ENCODE results near the gene KIAA0232. TPM values are rescaled to one million over a fixed set of nuclear protein-coding genes. Genes with fewer than 3 reads are reported as not detected.

The KIAA0232 gene
- total RNA-seq, 1 donor from 2014 or later: 15.9 TPM

DNA sequence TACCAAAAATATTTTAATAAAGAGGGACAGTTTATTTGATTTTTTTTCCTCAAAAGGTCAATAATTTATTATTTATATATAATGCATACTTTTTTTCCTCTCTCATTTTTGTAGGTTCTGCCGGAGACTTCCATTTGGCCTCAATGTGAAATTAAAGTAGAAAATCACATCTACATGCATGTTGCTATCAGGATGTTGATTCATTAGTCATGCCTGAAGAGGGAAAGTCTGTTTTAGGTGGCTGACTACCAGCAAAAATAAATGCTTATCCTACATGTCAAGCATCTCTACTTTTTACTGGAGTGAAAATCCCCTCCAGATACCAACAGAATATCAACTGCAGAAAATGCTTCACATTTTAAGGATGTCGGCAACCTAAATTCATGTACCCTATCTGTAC lies 41.5 kb downstream of the KIAA0232 start:
- H3K27ac ChIP-seq: no peak overlapping the region
- intact Hi-C loops (cut with DNase I): no loop called here
- DNase-seq (ENCODE audit: low spot score in 2 of 2): no peak
- no peak overlapping the region for H3K4me3 ChIP-seq
- no peaks in the 10 kb centered on the region for H3K27me3 ChIP-seq
- peaks cover 0 to 39% of the 10 kb centered on the region in 2 donors for H3K36me3 ChIP-seq
- peaks cover 0 to 2% of the 10 kb centered on the region in 2 donors for H3K4me1 ChIP-seq
- TF ChIP-seq, protein P1, sequence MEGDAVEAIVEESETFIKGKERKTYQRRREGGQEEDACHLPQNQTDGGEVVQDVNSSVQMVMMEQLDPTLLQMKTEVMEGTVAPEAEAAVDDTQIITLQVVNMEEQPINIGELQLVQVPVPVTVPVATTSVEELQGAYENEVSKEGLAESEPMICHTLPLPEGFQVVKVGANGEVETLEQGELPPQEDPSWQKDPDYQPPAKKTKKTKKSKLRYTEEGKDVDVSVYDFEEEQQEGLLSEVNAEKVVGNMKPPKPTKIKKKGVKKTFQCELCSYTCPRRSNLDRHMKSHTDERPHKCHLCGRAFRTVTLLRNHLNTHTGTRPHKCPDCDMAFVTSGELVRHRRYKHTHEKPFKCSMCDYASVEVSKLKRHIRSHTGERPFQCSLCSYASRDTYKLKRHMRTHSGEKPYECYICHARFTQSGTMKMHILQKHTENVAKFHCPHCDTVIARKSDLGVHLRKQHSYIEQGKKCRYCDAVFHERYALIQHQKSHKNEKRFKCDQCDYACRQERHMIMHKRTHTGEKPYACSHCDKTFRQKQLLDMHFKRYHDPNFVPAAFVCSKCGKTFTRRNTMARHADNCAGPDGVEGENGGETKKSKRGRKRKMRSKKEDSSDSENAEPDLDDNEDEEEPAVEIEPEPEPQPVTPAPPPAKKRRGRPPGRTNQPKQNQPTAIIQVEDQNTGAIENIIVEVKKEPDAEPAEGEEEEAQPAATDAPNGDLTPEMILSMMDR (IDR thresholded peaks at IDR 0.05): no peak
- H3K9me3 ChIP-seq: peaks cover 2 to 29% of the 10 kb centered on the region in 2 donors

DNA sequence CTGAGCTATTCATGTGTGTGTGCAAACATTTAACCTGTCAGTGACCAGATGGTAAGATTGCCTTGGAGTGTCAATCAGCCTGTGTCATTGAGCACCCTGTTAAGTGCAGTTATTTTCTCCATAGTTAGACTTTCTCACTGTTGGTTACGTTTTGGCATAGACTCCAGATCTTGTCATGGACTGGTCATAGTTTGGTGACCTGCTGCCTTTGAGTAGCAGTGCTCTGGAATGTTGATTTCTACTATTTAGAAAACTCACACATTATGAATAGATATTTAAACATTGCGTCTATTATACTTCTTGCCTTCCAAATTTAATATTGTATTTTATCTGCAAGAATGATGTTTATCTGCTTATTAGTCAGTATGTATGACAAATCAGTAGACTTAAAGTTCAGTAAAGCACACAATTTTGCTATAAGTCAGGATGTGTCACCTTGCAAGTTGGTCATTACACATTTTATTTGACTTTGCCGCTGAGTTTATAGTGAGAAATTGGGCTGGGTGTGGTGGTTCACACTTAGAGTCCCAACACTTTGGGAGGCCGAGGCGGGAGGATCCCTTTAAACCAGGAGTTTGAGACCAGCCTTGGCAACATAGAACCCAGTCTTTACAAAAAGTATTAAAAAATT lies 42.4 kb downstream of the KIAA0232 start:
- intact Hi-C loops (cut with DNase I): no loop called here
- TF ChIP-seq, protein P1 (IDR thresholded peaks at IDR 0.05): no peak
- peaks cover 2 to 21% of the 10 kb centered on the region in 2 donors for H3K9me3 ChIP-seq

DNA sequence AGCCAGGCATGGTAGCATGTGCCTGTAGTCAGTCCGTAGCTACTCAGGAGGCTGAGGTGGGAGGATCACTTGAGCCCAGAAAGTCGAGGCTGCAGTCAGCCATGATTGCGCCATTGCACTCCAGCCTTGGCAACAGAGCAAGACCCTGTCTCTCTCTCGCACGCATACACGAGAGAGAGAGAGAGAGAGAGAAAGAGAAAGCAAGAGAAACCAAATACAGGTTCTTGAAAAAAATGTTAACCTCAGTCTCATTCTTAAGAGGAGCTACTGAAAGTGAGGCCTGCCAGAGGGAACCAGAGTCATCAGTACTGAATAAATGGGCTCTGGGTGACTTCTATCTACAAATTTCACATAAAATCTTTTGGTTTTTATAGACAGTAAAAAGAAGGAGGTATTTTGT lies 42.9 kb downstream of the KIAA0232 start:
- Histone ChIP-seq H3K9me3 (peaks cover 2 to 16% of the 10 kb centered on the region in 2 donors), H3K27ac (no peak overlapping the region), H3K4me1 (peaks cover 0 to 2% of the 10 kb centered on the region in 2 donors), H3K4me3 (no peak overlapping the region), H3K27me3 (no peaks in the 10 kb centered on the region), H3K36me3 (peaks cover 0 to 45% of the 10 kb centered on the region in 2 donors)
- TF ChIP-seq, protein P1 (IDR thresholded peaks at IDR 0.05): no peak
- DNase-seq (ENCODE audit: low spot score in 2 of 2): no peak
- intact Hi-C loops (cut with DNase I): no loop called here

More for the DNA sequence above, 42.4 kb downstream of the KIAA0232 start:
- no peak overlapping the region for H3K27ac ChIP-seq
- DNase-seq (ENCODE audit: low spot score in 2 of 2): no peak
- H3K27me3 ChIP-seq: no peaks in the 10 kb centered on the region
- no peak overlapping the region for H3K4me3 ChIP-seq
- peaks cover 0 to 2% of the 10 kb centered on the region in 2 donors for H3K4me1 ChIP-seq
- peaks cover 0 to 40% of the 10 kb centered on the region in 2 donors for H3K36me3 ChIP-seq

DNA sequence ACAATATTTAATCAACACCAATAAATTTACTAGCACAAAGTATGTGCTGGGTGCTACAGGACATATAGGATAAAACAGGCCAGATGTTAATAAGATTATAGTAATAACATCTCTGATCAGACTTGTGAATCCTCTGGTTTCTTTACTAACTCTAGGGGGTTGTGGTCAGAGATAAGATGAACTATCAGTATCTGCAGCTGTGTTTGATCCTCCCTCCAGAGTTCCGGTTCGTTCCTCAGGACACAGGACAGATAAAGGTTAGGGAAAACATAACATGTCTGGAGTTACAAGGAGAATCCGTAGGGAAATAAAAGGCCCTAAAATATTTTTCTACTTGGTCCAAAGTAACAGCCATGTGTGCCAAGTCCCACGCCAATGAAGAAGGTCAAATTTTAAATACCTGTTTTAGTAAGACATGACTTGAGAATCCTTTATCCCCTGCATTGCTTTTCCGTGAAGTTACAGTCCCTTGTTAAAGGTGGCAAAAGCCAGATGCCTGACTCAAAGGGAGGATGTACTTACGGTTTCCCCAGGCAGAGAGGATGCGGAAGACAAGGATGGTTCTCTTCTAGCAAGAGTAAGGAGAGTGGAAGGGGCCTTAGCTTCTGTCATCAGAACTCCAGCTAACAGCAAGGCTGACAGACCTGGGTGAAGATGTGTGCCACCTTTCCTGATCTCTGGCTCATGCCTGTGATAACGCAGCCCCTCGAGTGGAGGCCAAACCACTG lies 44.4 kb downstream of the KIAA0232 start:
- TF ChIP-seq, protein P1 (IDR thresholded peaks at IDR 0.05): no peak
- no peak overlapping the region for H3K27ac ChIP-seq
- H3K4me3 ChIP-seq: no peak overlapping the region
- H3K9me3 ChIP-seq: peaks cover 0 to 2% of the 10 kb centered on the region in 2 donors
- no peak for DNase-seq (ENCODE audit: low spot score in 2 of 2)
- no peaks in the 10 kb centered on the region for H3K27me3 ChIP-seq
- intact Hi-C loops (cut with DNase I): no loop called here
- peaks cover 10 to 60% of the 10 kb centered on the region in 2 donors for H3K36me3 ChIP-seq
- H3K4me1 ChIP-seq: peaks cover 0 to 2% of the 10 kb centered on the region in 2 donors

DNA sequence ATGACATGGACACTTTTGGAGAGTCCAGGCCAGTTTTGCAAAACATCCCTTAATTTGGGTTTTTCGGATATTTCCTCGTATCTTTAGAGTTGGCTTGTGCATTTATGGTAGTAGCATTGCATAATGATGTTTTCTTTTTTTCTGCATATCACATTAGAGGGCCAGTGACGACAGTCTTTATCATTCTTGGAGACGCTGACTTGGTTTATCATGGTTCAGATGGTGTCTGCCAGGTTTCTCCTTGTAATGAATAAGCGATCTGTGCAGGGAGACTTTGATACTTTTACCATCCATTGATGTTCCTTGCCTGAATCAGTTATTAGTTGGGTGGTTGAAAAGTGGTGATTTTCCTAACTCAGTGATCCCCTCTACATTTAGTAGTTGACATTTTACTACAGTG lies 46.6 kb downstream of the KIAA0232 start:
- H3K36me3 ChIP-seq: peaks cover 10 to 74% of the 10 kb centered on the region in 2 donors
- DNase-seq (ENCODE audit: low spot score in 2 of 2): no peak
- no peaks in the 10 kb centered on the region for H3K27me3 ChIP-seq
- TF ChIP-seq, protein P1 (IDR thresholded peaks at IDR 0.05): no peak
- H3K9me3 ChIP-seq: no peaks in the 10 kb centered on the region
- peaks cover 0 to 2% of the 10 kb centered on the region in 2 donors for H3K4me1 ChIP-seq
- intact Hi-C loops (cut with DNase I): no loop called here
- no peak overlapping the region for H3K4me3 ChIP-seq
- no peak overlapping the region for H3K27ac ChIP-seq
